HK-2 (cell line): Measurements from ENCODE around the gene FADS1.

Experiments
- DNase-seq: peaks from one replicate; pipeline ENCODE4 v3.0.0-alpha.2; 2018; ENCODE audit not compliant: unreplicated experiment

The FADS1 gene

GRCh38 chr11:61795459-61795858, 21.3 kb downstream of the FADS1 start:
- DNase-seq = no peak

GRCh38 chr11:61794579-61794978, 22.2 kb downstream of the FADS1 start:
- no peak for DNase-seq

GRCh38 chr11:61793829-61794204, 23.0 kb downstream of the FADS1 start:
- no peak for DNase-seq

- peak; percentile 32 for DNase-seq
These were observed 23.5 kb downstream of the FADS1 start for GRCh38 chr11:61793083-61793828.

GRCh38 chr11:61792310-61793082, 24.3 kb downstream of the FADS1 start, which contains the start of the genes FEN1 and TMEM258:
Gene FEN1 (plus strand): TSS chr11:61792911. CDS start chr11:61795362, 2,451 bp downstream.
Gene TMEM258 (minus strand): TSS chr11:61792599. CDS start chr11:61792558, 41 bp downstream.
- DNase-seq = peak; percentile 87

- DNase-seq = peak; percentile 55
These were observed 25.0 kb downstream of the FADS1 start for GRCh38 chr11:61791737-61792309.

- no peak for DNase-seq
These were observed 28.8 kb downstream of the FADS1 start for GRCh38 chr11:61787928-61788491.

- peak; percentile 60 for DNase-seq
These were observed 30.9 kb downstream of the FADS1 start for GRCh38 chr11:61785837-61786402.

- DNase-seq = no peak
These were observed 32.3 kb downstream of the FADS1 start for GRCh38 chr11:61784506-61784805.

GRCh38 chr11:61783717-61784505, 32.9 kb downstream of the FADS1 start:
- DNase-seq = peak; percentile 38

GRCh38 chr11:61782841-61783240, 34.0 kb downstream of the FADS1 start:
- no peak for DNase-seq

- no peak for DNase-seq
These were observed 34.5 kb downstream of the FADS1 start for GRCh38 chr11:61782299-61782698.

GRCh38 chr11:61781585-61781984, 35.2 kb downstream of the FADS1 start:
- DNase-seq = no peak

GRCh38 chr11:61780581-61781162, 36.1 kb downstream of the FADS1 start:
- DNase-seq = no peak

- DNase-seq = no peak
These were observed 36.9 kb downstream of the FADS1 start for GRCh38 chr11:61779666-61780525.

GRCh38 chr11:61778920-61779650, 37.7 kb downstream of the FADS1 start:
- no peak for DNase-seq

GRCh38 chr11:61778357-61778886, 38.4 kb downstream of the FADS1 start:
- no peak for DNase-seq

- DNase-seq = no peak
These were observed 39.3 kb downstream of the FADS1 start for GRCh38 chr11:61777234-61778090.
